GM23248 (cell line): ENCODE data around the gene AFMID.

Experiments used
- EZH2 ChIP-seq: fragments of 200-600 bp; sonication (generic); IDR thresholded peaks from 2 replicates; pipeline ENCODE4 v1.6.1; 2018; ENCODE audit warnings: antibody characterized with exemption, mild to moderate bottlenecking; ENCODE audit not compliant: insufficient read depth, poor library complexity, severe bottlenecking
- EZH2phosphoT487 ChIP-seq: fragments of 200-600 bp; sonication (generic); IDR thresholded peaks from 2 replicates; pipeline ENCODE4 v1.6.1; 2018; ENCODE audit warnings: antibody characterized with exemption, moderate library complexity, mild to moderate bottlenecking, low read depth; ENCODE audit not compliant: insufficient read depth

DNA sequence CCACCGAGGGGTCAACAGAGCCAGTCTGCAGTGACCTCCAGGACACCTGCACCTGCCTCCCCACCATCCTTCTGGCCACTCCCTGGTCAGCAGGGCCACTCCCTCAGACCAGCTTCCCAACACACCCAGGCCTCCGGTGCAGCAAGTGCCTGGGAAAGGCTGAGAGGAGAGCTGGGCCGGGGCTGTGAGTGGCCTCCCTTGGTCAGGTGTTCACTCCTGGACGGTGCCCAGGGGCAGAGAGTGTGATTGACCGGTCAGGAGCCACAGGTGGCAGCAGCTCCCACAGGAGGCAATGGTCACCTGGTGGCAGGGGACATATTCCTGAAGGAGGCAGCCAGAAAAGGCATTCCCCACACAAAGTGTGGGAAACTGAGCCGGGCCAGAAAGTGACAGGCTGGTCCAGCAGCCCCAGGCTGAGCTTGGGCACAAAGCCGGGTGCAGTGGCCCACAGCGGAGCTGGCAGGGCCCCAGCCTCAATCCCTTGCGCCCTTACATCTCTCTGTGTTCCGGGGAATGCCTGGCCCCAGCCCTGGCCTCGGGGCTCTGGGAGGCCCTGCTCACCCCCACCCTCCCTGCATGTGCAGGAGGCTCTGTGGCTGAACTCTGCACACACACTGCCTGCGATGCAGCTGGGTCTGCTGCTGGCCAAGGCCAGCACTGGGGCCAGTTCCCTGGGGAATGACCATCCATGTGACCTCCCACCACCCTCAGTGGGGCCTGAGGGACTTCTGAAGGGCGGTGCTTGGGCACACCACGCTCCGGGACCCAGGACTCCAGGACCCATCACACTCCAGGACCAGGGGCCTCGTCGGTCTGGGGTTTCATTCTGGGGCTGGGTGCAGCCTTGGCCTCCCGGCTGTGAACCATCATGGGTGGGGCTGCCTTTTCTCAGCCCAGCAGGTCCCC is 42.2 kb upstream of the AFMID start:
- no peak for TF ChIP-seq EZH2phosphoT487
- no peak for TF ChIP-seq EZH2
